Right kidney (tissue), 1 donor: Measurements from ENCODE around the gene TIAM1.

Experiments used
- DNase-seq: peaks from one replicate; pipeline ENCODE4 v3.0.0-alpha.2; 2016

TIAM1 gene

GRCh38 chr21:31164713-31165694 is 179.1 kb downstream of the TIAM1 start:
- DNase-seq: no peak

- DNase-seq: no peak
These were observed 181.2 kb downstream of the TIAM1 start for GRCh38 chr21:31162827-31163226.

GRCh38 chr21:31162079-31162699 is 181.9 kb downstream of the TIAM1 start:
- DNase-seq: no peak

GRCh38 chr21:31161157-31161556 is 182.9 kb downstream of the TIAM1 start:
- DNase-seq: peak; percentile 39

GRCh38 chr21:31159808-31160207 is 184.3 kb downstream of the TIAM1 start:
- no peak for DNase-seq

- no peak for DNase-seq
These were observed 185.1 kb downstream of the TIAM1 start for GRCh38 chr21:31158789-31159581.

GRCh38 chr21:31157756-31158155 is 186.3 kb downstream of the TIAM1 start:
- DNase-seq: no peak

- DNase-seq: no peak
These were observed 187.4 kb downstream of the TIAM1 start for GRCh38 chr21:31156662-31157061.

GRCh38 chr21:31156169-31156568 is 187.9 kb downstream of the TIAM1 start:
- no peak for DNase-seq

GRCh38 chr21:31151156-31152045 is 192.7 kb downstream of the TIAM1 start:
- no peak for DNase-seq

- DNase-seq: no peak
These were observed 198.8 kb downstream of the TIAM1 start for GRCh38 chr21:31145274-31145673.

GRCh38 chr21:31143036-31143435 is 201.0 kb downstream of the TIAM1 start:
- no peak for DNase-seq

- DNase-seq: peak; percentile 16
These were observed 201.5 kb downstream of the TIAM1 start for GRCh38 chr21:31142600-31142999.

- DNase-seq: peak; percentile 9
These were observed 202.6 kb downstream of the TIAM1 start for GRCh38 chr21:31141389-31142000.

GRCh38 chr21:31140676-31141075 is 203.4 kb downstream of the TIAM1 start:
- DNase-seq: no peak

GRCh38 chr21:31140025-31140424 is 204.0 kb downstream of the TIAM1 start:
- no peak for DNase-seq

- DNase-seq: no peak
These were observed 206.1 kb downstream of the TIAM1 start for GRCh38 chr21:31137960-31138359.

- no peak for DNase-seq
These were observed 207.2 kb downstream of the TIAM1 start for GRCh38 chr21:31136891-31137290.

GRCh38 chr21:31135531-31136184 is 208.4 kb downstream of the TIAM1 start:
- no peak for DNase-seq

GRCh38 chr21:31133243-31133830 is 210.7 kb downstream of the TIAM1 start:
- no peak for DNase-seq
